ENCODE measurements around the gene DYNC1I1. TPM values are rescaled to one million over a fixed set of nuclear protein-coding genes. Genes with fewer than 3 reads are reported as not detected.

DYNC1I1 gene
- total and polyA plus RNA-seq, 2 of the 13 experiments (the other 11 are each of a cell fraction or from before 2014, with no cell fraction given) = not detected

DNA sequence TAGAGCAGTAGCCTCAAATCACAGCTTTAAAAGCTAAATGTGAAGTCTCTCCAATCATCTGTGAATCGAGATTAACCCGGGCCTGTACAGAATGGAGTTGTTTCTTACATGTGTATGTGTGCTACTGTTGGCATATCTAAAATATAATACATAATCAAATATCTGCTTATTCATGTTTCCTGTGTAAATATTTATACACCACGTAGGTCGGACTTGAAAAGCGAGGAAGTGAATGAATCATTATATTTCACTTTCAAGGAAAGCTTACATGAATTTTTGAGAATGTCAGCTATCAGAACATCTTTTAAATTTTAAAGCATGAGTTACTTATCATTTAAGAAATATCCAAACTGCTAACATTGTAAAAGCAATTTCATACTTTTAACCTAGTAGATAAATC, 316.2 kb downstream of the DYNC1I1 start:
- no peaks in the 10 kb centered on the region for H3K36me3 ChIP-seq (replicated peaks in 1 of 2; ENCODE audit: control insufficient read depth in 1 of 2, insufficient read depth in 2 of 2, low read length in 2 of 2)
- 23% methylated on average over 5 of the region's 5 CpGs for whole genome bisulfite sequencing (ENCODE audit: low lambda C conversion rate)
- no peaks in the 10 kb centered on the region for H4K20me1 ChIP-seq (ENCODE audit: insufficient read depth, low read length)
- intact Hi-C loops (cut with micrococcal nuclease; ENCODE audit: unreplicated experiment) = no loop called here
- H3K4me1 ChIP-seq (ENCODE audit: insufficient read depth, low read length) = no peaks in the 10 kb centered on the region
- CTCF ChIA-PET (ENCODE audit: low intra/inter-chr PET ratio, low total read pairs) = no interaction called here
- no peak overlapping the region for H3K4me3 ChIP-seq (replicated peaks in 1 of 3; ENCODE audit: insufficient read depth in 1 of 3, low read depth in 2 of 3, low read length in 3 of 3)
- no peaks in the 10 kb centered on the region for H3K9me3 ChIP-seq (ENCODE audit: low read length)
- no peak for DNase-seq (ENCODE audit: low spot score)
- H3K4me2 ChIP-seq (ENCODE audit: low read depth, low read length) = no peak overlapping the region
- H3K79me2 ChIP-seq (ENCODE audit: insufficient read depth, low read length) = no peaks in the 10 kb centered on the region
- in situ Hi-C loops (cut with HindIII; ENCODE audit: extremely low pct_ligation_motif_present, low pct_unique_long_range_greater_than_20kb) = no loop called here
- no TSS peak for BruUV-seq (replicated peaks)
- POLR2A ChIA-PET = no interaction called here
- FAIRE-seq = no peak
- H3K27ac ChIP-seq (ENCODE audit: extremely low read length, insufficient read depth, low read length) = no peak overlapping the region
- no peak overlapping the region for H3K9ac ChIP-seq (ENCODE audit: insufficient read depth, low read depth, low read length)
- no peaks in the 10 kb centered on the region for H3K27me3 ChIP-seq (ENCODE audit: control insufficient read depth in 1 of 2, insufficient read depth in 2 of 2, low read length in 2 of 2)
- H2AFZ ChIP-seq (ENCODE audit: low read length) = no peak overlapping the region
- ATAC-seq = no peak
- no peak for TF ChIP-seq POLR2AphosphoS5 (IDR thresholded peaks at IDR 0.05; ENCODE audit: low read depth, low read length)
- TF ChIP-seq, protein P1, sequence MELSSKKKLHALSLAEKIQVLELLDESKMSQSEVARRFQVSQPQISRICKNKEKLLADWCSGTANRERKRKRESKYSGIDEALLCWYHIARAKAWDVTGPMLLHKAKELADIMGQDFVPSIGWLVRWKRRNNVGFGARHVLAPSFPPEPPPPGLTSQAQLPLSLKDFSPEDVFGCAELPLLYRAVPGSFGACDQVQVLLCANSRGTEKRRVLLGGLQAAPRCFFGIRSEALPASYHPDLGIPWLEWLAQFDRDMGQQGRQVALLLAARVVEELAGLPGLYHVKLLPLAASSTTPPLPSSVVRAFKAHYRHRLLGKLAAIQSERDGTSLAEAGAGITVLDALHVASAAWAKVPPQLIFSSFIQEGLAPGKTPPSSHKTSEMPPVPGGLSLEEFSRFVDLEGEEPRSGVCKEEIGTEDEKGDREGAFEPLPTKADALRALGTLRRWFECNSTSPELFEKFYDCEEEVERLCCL (CRISPR knock-in tag; IDR thresholded peaks at IDR 0.05; ENCODE audit: borderline replicate concordance) = no peak
- TF ChIP-seq, protein P2, sequence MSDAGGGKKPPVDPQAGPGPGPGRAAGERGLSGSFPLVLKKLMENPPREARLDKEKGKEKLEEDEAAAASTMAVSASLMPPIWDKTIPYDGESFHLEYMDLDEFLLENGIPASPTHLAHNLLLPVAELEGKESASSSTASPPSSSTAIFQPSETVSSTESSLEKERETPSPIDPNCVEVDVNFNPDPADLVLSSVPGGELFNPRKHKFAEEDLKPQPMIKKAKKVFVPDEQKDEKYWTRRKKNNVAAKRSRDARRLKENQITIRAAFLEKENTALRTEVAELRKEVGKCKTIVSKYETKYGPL (CRISPR knock-in tag; IDR thresholded peaks at IDR 0.05) = no peak
- TF ChIP-seq ZNF607 (CRISPR knock-in tag; IDR thresholded peaks at IDR 0.05; ENCODE audit: borderline replicate concordance) = no peak
- TF ChIP-seq, protein P3, sequence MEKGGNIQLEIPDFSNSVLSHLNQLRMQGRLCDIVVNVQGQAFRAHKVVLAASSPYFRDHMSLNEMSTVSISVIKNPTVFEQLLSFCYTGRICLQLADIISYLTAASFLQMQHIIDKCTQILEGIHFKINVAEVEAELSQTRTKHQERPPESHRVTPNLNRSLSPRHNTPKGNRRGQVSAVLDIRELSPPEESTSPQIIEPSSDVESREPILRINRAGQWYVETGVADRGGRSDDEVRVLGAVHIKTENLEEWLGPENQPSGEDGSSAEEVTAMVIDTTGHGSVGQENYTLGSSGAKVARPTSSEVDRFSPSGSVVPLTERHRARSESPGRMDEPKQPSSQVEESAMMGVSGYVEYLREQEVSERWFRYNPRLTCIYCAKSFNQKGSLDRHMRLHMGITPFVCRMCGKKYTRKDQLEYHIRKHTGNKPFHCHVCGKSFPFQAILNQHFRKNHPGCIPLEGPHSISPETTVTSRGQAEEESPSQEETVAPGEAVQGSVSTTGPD (CRISPR knock-in tag; IDR thresholded peaks at IDR 0.05) = no peak
- no peak for TF ChIP-seq ZNF83 (CRISPR knock-in tag; IDR thresholded peaks at IDR 0.05; ENCODE audit: borderline replicate concordance)
- no peak for TF ChIP-seq HMG20B (CRISPR knock-in tag; conservative IDR thresholded peaks at IDR 0.05)
- TF ChIP-seq ZFX (CRISPR knock-in tag; IDR thresholded peaks at IDR 0.05; ENCODE audit: low read depth) = no peak
- no peak for TF ChIP-seq ZNF7 (CRISPR knock-in tag; IDR thresholded peaks at IDR 0.05)
- no peak for TF ChIP-seq CBX2 (IDR thresholded peaks at IDR 0.05; ENCODE audit: low read depth, low read length)
- no peak for TF ChIP-seq CBX2 (CRISPR knock-in tag; IDR thresholded peaks at IDR 0.05; ENCODE audit: low read depth)
- TF ChIP-seq SIX4 (CRISPR knock-in tag; IDR thresholded peaks at IDR 0.05) = no peak
- TF ChIP-seq ZIK1 (CRISPR knock-in tag; IDR thresholded peaks at IDR 0.05; ENCODE audit: borderline replicate concordance, low read depth) = no peak

Measured in HepG2 (cell line).